Rectal smooth muscle tissue (tissue), 1 donor: ENCODE data around the gene PHLDB3.
A peak's percentile ranks its signal among the peaks of the same experiment; 100 is the strongest.

Experiments used
- H3K27ac ChIP-seq: one replicate; pipeline ENCODE4 v1.7.0; 2013; ENCODE audit warnings: low read depth, low read length, inconsistent platforms
- H3K27me3 ChIP-seq: one replicate; pipeline ENCODE4 v1.7.0; 2013; ENCODE audit warnings: low read length; ENCODE audit not compliant: control insufficient read depth, insufficient read depth
- H3K36me3 ChIP-seq: one replicate; pipeline ENCODE4 v1.7.0; 2013; ENCODE audit warnings: low read length; ENCODE audit not compliant: control insufficient read depth, insufficient read depth
- H3K4me1 ChIP-seq: one replicate; pipeline ENCODE4 v1.7.0; 2013; ENCODE audit warnings: low read length; ENCODE audit not compliant: control insufficient read depth, insufficient read depth
- H3K4me3 ChIP-seq: one replicate; pipeline ENCODE4 v1.7.0; 2013; ENCODE audit warnings: low read length
- H3K9ac ChIP-seq: one replicate; pipeline ENCODE4 v1.7.0; 2013; ENCODE audit warnings: low read length

The PHLDB3 gene

DNA sequence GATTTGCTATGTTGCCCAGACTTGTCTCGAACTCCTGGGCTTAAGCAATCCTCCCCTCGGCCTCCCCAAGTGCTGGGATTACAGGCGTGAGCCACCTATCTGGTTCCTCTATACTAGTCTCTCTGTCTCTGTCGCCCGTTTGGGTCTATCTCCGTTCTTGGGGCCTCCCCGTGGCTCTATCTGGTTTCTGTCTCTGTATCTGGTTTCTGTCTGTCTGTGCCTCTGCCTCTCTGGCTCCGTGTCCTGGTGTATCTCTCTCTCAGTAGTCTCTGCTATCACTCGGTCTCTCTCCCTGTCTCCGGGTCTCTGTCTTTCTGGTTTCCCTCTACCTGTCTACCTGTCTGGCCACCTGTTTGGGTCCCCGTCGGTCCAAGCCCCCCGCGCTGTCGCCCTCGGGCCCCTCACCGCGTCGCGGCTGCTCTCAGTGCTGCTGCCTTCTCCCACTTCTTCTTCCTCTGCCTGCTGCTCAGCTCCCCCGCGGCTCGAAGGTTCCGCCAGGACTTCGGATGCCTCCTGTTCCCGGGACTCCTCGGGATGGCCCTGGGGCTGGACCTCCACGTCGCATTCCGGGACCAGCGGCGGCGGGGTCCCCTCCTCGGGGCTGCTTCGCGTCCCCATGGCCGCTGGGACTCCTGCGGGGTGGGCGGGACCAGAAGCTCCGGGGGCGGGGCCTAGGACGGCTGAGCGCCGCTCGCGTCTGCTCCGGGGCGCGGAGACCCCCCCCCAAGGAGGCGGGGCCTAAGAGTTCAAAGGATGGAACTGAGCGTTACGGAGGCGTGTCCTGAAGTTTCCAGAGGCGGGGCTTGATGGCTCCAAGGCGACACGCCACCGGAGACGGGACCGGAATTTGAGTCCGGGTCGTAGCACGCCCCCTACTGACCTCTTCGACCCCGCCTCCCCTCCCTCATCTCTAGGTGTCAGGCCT lies 783 bp downstream of the PHLDB3 start:
- peak overlapping the region; percentile 81 for H3K4me3 ChIP-seq
- no peaks in the 10 kb centered on the region for H3K4me1 ChIP-seq
- H3K9ac ChIP-seq = peak overlapping the region; percentile 46
- H3K36me3 ChIP-seq = peaks cover 3% of the 10 kb centered on the region
- H3K27ac ChIP-seq = peak overlapping the region; percentile 86
- H3K27me3 ChIP-seq = no peaks in the 10 kb centered on the region

DNA sequence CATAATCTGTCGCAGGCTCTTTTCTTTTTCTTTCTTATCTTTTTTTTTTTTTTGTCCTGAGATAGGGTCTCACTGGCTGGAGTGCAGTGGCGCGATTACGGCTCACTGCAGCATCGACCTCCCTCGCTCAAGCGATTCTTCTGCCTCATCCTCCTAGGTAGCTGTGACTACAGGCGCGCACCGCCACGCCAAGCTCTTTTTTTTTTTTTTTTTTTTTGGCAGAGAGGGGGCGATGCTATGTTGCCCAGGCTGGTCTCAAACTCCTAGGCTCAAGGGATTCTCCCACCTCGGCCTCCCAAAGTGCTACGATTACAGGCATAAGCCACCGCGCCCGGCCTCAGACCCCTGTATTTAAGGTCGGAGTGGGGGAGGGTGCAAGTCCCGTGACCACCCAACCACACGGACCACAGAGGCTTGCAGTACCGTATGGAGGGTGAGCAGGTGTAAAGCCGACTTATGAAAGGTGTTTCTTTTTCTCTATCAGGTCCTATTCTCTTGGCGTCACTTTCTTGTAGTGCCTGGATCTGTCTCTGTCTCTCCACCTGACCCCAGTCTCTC lies 2.0 kb downstream of the PHLDB3 start:
- H3K4me3 ChIP-seq = peak overlapping the region; percentile 1
- no peaks in the 10 kb centered on the region for H3K27me3 ChIP-seq
- H3K27ac ChIP-seq = no peak overlapping the region
- no peaks in the 10 kb centered on the region for H3K4me1 ChIP-seq
- no peak overlapping the region for H3K9ac ChIP-seq
- H3K36me3 ChIP-seq = no peaks in the 10 kb centered on the region

DNA sequence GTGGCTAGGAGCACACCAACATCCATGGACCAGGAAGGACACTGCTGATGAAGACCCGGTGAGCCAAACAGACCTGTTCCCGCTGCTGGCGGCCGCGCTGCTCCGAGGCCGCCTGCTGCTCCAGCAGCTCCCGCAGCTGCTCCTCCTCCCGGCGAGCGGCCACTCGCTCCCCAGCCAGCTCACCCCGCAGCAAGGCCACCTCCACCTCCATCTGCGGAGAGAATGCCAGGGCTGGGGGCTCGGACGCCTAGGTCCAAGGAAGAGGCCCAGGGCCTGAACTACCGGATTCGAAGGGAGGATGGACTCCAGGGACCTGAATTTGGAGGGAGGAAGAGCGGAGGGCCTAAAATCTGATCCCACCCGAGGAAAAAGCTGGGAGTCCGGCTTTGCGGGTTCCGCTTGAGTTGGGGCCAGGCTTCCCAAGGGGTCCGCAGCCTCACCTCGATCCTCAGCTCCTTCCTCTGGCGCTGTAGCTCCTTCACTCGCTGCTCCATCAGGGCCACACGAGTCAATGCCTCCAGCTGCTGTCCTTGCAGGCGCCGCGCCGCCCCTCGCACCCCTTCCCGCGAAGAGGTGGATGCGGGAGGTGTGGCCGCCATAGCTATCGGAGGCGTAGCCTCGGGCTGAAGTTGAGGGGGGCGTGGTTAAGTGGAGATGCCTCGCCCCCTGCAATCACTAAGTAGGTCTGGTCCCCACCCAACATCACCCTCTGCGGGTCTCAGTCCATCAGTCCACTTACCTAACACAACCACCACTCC lies 2.7 kb downstream of the PHLDB3 start:
- Histone ChIP-seq H3K36me3 (peaks cover 4% of the 10 kb centered on the region), H3K27ac (no peak overlapping the region), H3K4me1 (no peaks in the 10 kb centered on the region), H3K9ac (no peak overlapping the region), H3K27me3 (no peaks in the 10 kb centered on the region), H3K4me3 (no peak overlapping the region)

DNA sequence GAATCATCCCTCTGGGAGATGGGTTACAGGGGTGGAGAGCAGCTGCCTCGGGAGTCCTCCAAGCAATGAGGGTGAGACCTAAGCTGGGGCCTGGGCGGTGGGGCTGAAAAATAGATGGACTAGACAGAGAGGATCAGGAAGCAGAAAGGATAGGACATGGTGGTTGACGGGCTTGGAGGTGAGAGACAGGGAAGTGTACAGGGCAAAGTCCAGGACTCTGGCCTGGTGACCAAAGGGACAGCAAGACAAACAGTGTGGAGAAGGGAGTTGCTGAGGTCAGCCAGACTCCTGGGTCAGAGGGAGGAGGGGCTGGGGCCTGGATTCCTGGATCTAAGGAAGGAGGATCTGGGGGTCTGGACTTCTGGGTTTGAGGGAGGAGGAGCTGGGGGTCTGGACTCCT lies 5.5 kb downstream of the PHLDB3 start:
- peaks cover 7% of the 10 kb centered on the region for H3K36me3 ChIP-seq

DNA sequence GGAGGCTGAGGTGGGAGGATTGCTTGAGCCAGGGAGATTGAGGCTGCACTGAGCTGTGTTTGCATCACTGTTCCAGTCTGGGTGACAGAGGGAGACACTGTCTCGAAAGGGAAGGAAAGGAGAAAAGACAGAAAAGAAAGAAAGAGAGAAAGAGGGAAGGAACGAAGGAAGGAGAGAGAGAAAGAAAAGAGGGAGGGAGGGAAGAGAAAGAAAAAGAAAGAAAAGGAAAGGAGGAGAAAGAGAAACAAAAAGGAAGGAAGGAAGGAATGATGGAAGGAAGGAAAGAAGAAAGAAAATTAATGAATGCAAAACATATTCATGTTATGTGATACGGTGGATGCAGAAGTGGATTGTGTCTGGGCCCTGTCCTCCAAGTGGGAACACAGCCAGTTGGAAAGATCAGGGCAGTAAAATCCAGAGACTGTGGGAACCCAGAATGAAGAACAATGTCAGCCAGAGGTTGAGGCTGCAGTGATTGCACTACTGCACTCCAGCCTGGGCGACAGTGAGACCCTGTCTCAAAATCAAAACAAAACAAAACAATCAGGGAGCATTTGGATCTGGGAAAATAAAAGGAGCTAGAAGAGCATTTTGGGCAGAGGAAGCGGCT lies 6.2 kb downstream of the PHLDB3 start:
- Histone ChIP-seq H3K36me3 (peaks cover 7% of the 10 kb centered on the region), H3K4me3 (no peak overlapping the region), H3K9ac (no peak overlapping the region), H3K4me1 (no peaks in the 10 kb centered on the region), H3K27me3 (no peaks in the 10 kb centered on the region), H3K27ac (no peak overlapping the region)

More for the DNA sequence above, 5.5 kb downstream of the PHLDB3 start:
- H3K4me3 ChIP-seq = no peak overlapping the region
- H3K27ac ChIP-seq = no peak overlapping the region
- H3K4me1 ChIP-seq = no peaks in the 10 kb centered on the region
- no peak overlapping the region for H3K9ac ChIP-seq
- H3K27me3 ChIP-seq = no peaks in the 10 kb centered on the region

DNA sequence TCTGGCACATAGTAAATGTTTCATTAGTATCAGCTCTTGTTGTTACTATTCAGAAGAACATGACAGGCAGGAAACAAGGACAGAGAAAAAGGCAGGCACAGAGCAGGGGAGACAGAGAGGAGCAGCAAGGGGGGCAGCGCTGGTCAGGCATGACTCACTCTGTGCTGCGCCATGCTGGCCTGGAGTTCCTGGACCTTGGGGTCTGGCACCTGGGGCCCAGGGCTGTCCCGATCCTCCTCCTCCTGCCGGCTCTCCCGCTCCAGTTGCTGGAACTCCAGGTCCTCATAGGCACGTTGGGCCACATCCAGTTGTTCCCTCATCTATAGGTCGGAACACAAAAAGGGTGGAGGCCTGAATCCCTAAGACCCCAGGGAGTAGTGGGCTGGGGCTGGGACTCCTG lies 7.6 kb downstream of the PHLDB3 start:
- H3K4me1 ChIP-seq = no peaks in the 10 kb centered on the region
- no peak overlapping the region for H3K9ac ChIP-seq
- H3K27me3 ChIP-seq = no peaks in the 10 kb centered on the region
- no peak overlapping the region for H3K27ac ChIP-seq
- H3K4me3 ChIP-seq = no peak overlapping the region
- peaks cover 7% of the 10 kb centered on the region for H3K36me3 ChIP-seq

DNA sequence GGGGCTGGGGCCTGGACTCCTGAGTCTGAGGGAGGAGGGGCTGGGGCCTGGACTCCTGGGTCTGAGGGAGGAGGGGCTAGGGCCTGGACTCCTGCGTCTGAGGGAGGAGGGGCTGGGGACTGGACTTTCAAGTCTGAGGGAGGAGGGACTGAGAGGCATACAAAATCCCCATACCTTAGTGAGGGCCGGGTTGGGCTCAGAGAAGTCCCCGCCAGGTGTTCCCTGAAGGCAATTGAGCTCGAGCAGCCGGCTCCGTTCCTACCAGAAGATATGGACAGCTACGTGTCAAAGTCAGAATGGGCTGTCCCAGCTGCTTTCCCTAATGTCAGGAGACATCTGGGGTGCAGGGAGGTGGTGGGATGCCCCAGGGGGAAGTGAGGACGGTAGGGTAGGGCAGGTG lies 9.5 kb downstream of the PHLDB3 start:
- Histone ChIP-seq H3K9ac (no peak overlapping the region), H3K27me3 (no peaks in the 10 kb centered on the region), H3K4me3 (no peak overlapping the region), H3K4me1 (no peaks in the 10 kb centered on the region), H3K27ac (no peak overlapping the region), H3K36me3 (peaks cover 7% of the 10 kb centered on the region)

DNA sequence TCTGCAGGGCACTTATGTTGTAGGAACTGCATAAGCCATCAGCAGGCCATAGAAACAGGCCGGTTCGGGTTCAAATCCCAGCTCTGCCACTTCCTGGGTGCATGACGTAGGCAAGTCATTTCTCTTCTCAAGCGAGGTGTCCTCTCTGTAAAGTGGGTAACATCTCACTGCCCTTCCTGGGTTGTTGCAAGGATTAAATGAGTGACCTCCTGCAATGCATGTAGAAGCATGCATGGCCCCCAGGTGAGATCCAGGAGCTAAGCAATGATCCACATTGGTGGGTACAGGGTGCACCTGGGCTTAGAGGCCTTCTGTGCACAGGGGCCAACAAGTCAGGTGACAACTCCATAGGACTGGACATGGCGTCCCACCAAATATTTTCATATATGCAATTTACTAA lies 13.8 kb downstream of the PHLDB3 start:
- no peak overlapping the region for H3K27ac ChIP-seq
- peaks cover 3% of the 10 kb centered on the region for H3K36me3 ChIP-seq
- H3K9ac ChIP-seq = no peak overlapping the region
- no peaks in the 10 kb centered on the region for H3K27me3 ChIP-seq
- no peaks in the 10 kb centered on the region for H3K4me1 ChIP-seq
- H3K4me3 ChIP-seq = no peak overlapping the region

DNA sequence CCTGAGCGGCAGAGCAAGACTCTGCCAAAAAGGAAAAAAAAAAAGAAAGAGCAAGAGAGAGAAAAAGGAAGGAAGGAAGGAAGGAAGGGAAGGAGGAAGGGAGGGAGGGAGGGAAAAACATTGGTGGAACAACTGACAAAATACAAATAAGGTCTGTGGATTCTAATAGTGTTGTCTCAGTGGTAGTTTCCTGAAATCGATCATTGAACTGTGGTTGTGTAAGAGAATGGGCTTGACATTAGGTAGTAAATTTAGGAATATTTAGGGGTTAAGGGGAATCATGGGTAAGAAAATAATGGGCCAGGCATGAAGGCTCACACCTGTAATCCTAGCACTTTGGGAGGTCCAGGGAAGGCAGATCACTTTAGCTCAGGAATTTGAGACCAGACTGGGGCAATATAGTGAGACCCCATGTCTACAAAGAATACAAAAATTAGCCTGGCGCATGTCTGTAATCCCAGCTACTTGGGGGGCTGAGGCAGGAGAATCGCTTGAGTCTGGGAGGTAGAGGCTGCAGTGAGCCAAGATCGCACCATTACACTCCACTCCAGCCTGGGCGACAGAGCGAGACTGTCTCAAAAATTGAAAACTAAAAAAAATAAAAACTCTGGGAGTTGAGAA lies 14.5 kb downstream of the PHLDB3 start:
- H3K4me3 ChIP-seq = no peak overlapping the region
- H3K9ac ChIP-seq = no peak overlapping the region
- peaks cover under 1% of the 10 kb centered on the region for H3K36me3 ChIP-seq
- H3K27me3 ChIP-seq = no peaks in the 10 kb centered on the region
- no peaks in the 10 kb centered on the region for H3K4me1 ChIP-seq
- no peak overlapping the region for H3K27ac ChIP-seq

DNA sequence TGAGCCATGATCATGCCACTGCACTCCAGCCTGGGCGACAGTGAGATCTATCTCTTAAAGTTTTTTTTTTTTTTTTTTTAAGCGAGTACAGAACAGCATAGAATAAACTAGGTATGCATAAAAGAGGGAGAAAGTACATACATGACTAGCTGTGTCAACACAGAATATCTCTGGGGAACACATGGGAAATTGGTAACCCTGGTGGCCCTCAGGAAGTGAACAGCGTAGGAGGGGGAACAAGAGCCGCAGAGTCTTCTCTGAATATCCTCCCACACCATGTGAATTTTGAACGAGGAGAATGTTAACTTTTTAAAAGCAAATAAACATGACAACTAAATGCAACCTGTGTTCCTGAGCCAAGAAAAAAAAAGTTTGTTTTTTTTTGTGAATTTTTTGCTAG lies 15.2 kb downstream of the PHLDB3 start:
- no peak overlapping the region for H3K27ac ChIP-seq
- no peak overlapping the region for H3K4me3 ChIP-seq
- H3K27me3 ChIP-seq = no peaks in the 10 kb centered on the region
- no peak overlapping the region for H3K9ac ChIP-seq
- H3K4me1 ChIP-seq = no peaks in the 10 kb centered on the region
- H3K36me3 ChIP-seq = no peaks in the 10 kb centered on the region

DNA sequence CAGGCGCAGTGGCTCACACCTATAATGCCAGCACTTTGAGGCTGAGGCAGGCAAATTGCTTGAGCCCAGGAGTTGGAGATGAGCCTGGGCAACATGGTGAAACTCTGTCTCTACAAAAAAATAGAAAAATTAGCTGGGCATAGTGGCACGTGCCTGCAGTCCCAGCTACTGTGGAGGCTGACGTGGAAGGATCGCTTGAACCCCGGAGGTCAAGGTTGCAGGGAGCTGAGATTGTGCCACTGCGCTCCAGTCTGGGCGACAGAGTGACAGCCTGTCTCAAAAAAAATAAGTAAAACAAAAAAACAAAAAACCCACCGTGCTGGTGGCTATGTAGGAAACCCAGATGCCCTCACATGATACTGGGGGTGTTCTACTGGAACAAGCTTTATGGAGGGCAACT lies 16.4 kb downstream of the PHLDB3 start:
- Histone ChIP-seq H3K4me1 (no peaks in the 10 kb centered on the region), H3K36me3 (no peaks in the 10 kb centered on the region), H3K27me3 (no peaks in the 10 kb centered on the region), H3K27ac (no peak overlapping the region), H3K9ac (no peak overlapping the region), H3K4me3 (no peak overlapping the region)

DNA sequence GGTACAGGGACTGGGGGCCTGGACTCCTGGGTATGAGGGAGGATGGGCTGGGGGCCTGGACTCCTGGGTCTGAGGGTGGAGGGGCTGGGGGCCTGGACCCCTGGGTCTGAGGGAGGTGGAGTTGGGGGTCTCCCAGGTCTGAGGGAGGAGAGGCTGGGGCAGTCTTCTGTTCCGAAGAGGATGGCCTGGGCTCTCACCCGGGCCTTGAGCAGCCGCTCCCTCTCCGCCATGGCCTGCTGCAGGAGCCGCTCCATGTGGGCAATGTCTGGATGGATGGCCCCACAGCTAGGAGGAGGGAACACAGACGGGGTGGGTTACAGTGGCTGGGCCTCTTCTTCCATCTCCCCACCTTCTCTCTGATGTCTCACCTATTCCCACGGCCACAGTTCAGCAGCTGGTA lies 18.1 kb downstream of the PHLDB3 start:
- Histone ChIP-seq H3K4me3 (no peak overlapping the region), H3K4me1 (no peaks in the 10 kb centered on the region), H3K9ac (no peak overlapping the region), H3K27me3 (no peaks in the 10 kb centered on the region), H3K36me3 (no peaks in the 10 kb centered on the region), H3K27ac (no peak overlapping the region)
